SU-DHL-6 (cell line): Measurements from ENCODE around the gene EDNRB.

Source experiments
- CTCF ChIP-seq: fragments of 200-600 bp; sonication (generic); IDR thresholded peaks from one replicate; pipeline ENCODE4 v1.5.1; 2017; ENCODE audit warnings: antibody characterized with exemption, mild to moderate bottlenecking, low read length, moderate library complexity; ENCODE audit not compliant: insufficient read depth, poor library complexity, severe bottlenecking
- EZH2phosphoT487 ChIP-seq: fragments of 200-600 bp; sonication (generic), shearing (Covaris generic); conservative IDR thresholded peaks from 2 replicates; pipeline ENCODE4 v1.6.1; 2018; ENCODE audit warnings: mild to moderate bottlenecking, antibody characterized with exemption, low read length, moderate library complexity, mixed read lengths

GRCh38 chr13:77859450-77859849 is 59.2 kb downstream of the EDNRB start:
- TF ChIP-seq CTCF: no peak
- TF ChIP-seq EZH2phosphoT487: no peak
